Cardiac septum (tissue), 1 donor: ENCODE measurements around the gene CEACAM1. TPM values are rescaled to one million over a fixed set of nuclear protein-coding genes. Genes with fewer than 3 reads are reported as not detected.
"Not testable (repeated sequence)": the region's sequence is repeated elsewhere in the genome, so short reads cannot be mapped to it uniquely, and the experiment has no call there.

Experiments
- DNase-seq: peaks from one replicate; pipeline ENCODE4 v3.0.0-alpha.2; 2020; ENCODE audit warnings: low spot score
- intact Hi-C: fragments of 100-400 bp; cut with DNase I; formaldehyde crosslinking; loops from one replicate; pipeline ENCODE4 v1.14.0; 2022
- total RNA-seq: library from RNA; stranded (reverse); fragmentation: NEBNext Ultra II Directional; extraction: Animal tissue kit (Norgen Biotek cat#: 25700); gene quantifications from one replicate; pipeline ENCODE4 v1.2.1, GENCODE V29; 2021
- donor health status: DM: no; HTN: no; CAD: no.

CEACAM1 gene
- total RNA-seq, 1 donor from 2014 or later = 2.8 TPM

- intact Hi-C loops = no loop called here
- DNase-seq = no peak
Measured at GRCh38 chr19:42519108-42519507, 9.2 kb downstream of the CEACAM1 start.

GRCh38 chr19:42516771-42517170 is 11.5 kb downstream of the CEACAM1 start:
- intact Hi-C loops = no loop called here
- DNase-seq = no peak

GRCh38 chr19:42515241-42515832 is 12.9 kb downstream of the CEACAM1 start:
- intact Hi-C loops = no loop called here
- no peak for DNase-seq

- intact Hi-C loops = no loop called here
- no peak for DNase-seq
Measured at GRCh38 chr19:42514449-42514848, 13.8 kb downstream of the CEACAM1 start.

- intact Hi-C loops = no loop called here
Measured at GRCh38 chr19:42512743-42513304, 15.5 kb downstream of the CEACAM1 start.

GRCh38 chr19:42512130-42512636 is 16.1 kb downstream of the CEACAM1 start:
- intact Hi-C loops = no loop called here

More at GRCh38 chr19:42512743-42513304, 15.5 kb downstream of the CEACAM1 start:
- DNase-seq = no peak

GRCh38 chr19:42511340-42511739 is 16.9 kb downstream of the CEACAM1 start:
- intact Hi-C loops = no loop called here
- DNase-seq = no peak

More at GRCh38 chr19:42512130-42512636, 16.1 kb downstream of the CEACAM1 start:
- no peak for DNase-seq

- no peak for DNase-seq
- intact Hi-C loops = no loop called here
Measured at GRCh38 chr19:42508892-42509444, 19.3 kb downstream of the CEACAM1 start.

GRCh38 chr19:42505066-42505465 is 23.2 kb downstream of the CEACAM1 start:
- intact Hi-C loops = no loop called here
- DNase-seq = no peak

- no peak for DNase-seq
- intact Hi-C loops = no loop called here
Measured at GRCh38 chr19:42501733-42502132, 26.5 kb downstream of the CEACAM1 start.

GRCh38 chr19:42501243-42501642 is 27.0 kb downstream of the CEACAM1 start:
- intact Hi-C loops, DNase-seq: not testable (repeated sequence)

GRCh38 chr19:42498169-42498757 is 30.0 kb downstream of the CEACAM1 start:
- DNase-seq = no peak
- intact Hi-C loops = no loop called here

GRCh38 chr19:42497492-42498168 is 30.7 kb downstream of the CEACAM1 start:
- DNase-seq = no peak
- intact Hi-C loops = no loop called here

GRCh38 chr19:42496460-42497133 is 31.7 kb downstream of the CEACAM1 start:
- intact Hi-C loops = no loop called here
- DNase-seq = no peak

GRCh38 chr19:42495663-42496062 is 32.6 kb downstream of the CEACAM1 start:
- DNase-seq = no peak
- intact Hi-C loops = no loop called here

GRCh38 chr19:42494321-42494720 is 34.0 kb downstream of the CEACAM1 start:
- no peak for DNase-seq
- intact Hi-C loops = no loop called here

GRCh38 chr19:42488783-42489521 is 39.3 kb downstream of the CEACAM1 start:
- intact Hi-C loops = no loop called here
- DNase-seq = no peak

- intact Hi-C loops = no loop called here
- DNase-seq = no peak
Measured at GRCh38 chr19:42487798-42488178, 40.5 kb downstream of the CEACAM1 start.
